ENCODE measurements around the gene SNX2.

SNX2 gene

GRCh38 chr5:122842016-122842580 is 67.2 kb downstream of the SNX2 start:
- no peak for TF ChIP-seq FOXM1 (IDR thresholded peaks at IDR 0.05; ENCODE audit: borderline replicate concordance)
- no peak for TF ChIP-seq ELF4 (IDR thresholded peaks at IDR 0.05)
- no peak for TF ChIP-seq L3MBTL2 (conservative IDR thresholded peaks at IDR 0.05)
- TF ChIP-seq CTBP1 (IDR thresholded peaks at IDR 0.05; ENCODE audit: borderline replicate concordance), result no peak
- no peak for TF ChIP-seq ARNT (IDR thresholded peaks at IDR 0.05)
- TF ChIP-seq FOXK2 (IDR thresholded peaks at IDR 0.05), result no peak
- no peak for TF ChIP-seq BHLHE40 (IDR thresholded peaks at IDR 0.05; ENCODE audit: borderline replicate concordance)
- TF ChIP-seq SUZ12 (IDR thresholded peaks at IDR 0.05), result no peak
- TF ChIP-seq HDGF (IDR thresholded peaks at IDR 0.05; ENCODE audit: borderline replicate concordance), result no peak
- no peak for TF ChIP-seq FOXA1 (IDR thresholded peaks at IDR 0.05)
- no peak for TF ChIP-seq SP1 (IDR thresholded peaks at IDR 0.05)
- no peak for TF ChIP-seq NFRKB (IDR thresholded peaks at IDR 0.05)
- no peak for TF ChIP-seq LEF1 (IDR thresholded peaks at IDR 0.05; ENCODE audit: borderline replicate concordance)
- TF ChIP-seq TARDBP (IDR thresholded peaks at IDR 0.05), result no peak
- no peak for TF ChIP-seq ZNF384 (IDR thresholded peaks at IDR 0.05)
- no peak for TF ChIP-seq PKNOX1 (IDR thresholded peaks at IDR 0.05)
- no peak for DNase-seq (ENCODE audit: extremely low spot score)
- ChIA-PET CTCF (no interaction called here), POLR2A (no interaction called here)

- ChIA-PET POLR2A (interaction anchor here (1.1 to 1.8 kb wide), 3 partner anchors 18 to 191 kb away, joined by 3 to 9 read pairs (median 9); partner anchors contain the start of gene SNX2), CTCF (interaction anchor here (0.6 kb wide), 1 partner anchor 72 kb away, joined by 3 read pairs; no protein-coding TSS in a partner anchor)
- no peak for DNase-seq (ENCODE audit: extremely low spot score)
Observed at GRCh38 chr5:122844136-122844909, 69.4 kb downstream of the SNX2 start.

GRCh38 chr5:122844910-122845228 is 70.0 kb downstream of the SNX2 start:
- POLR2A ChIA-PET, result interaction anchor here (0.7 to 1.8 kb wide), 4 partner anchors 12 to 191 kb away, joined by 3 to 9 read pairs (median 6); partner anchors contain the start of gene SNX2
- CTCF ChIA-PET, result interaction anchor here (0.6 kb wide), 1 partner anchor 71 kb away, joined by 3 read pairs; no protein-coding TSS in a partner anchor
- TF ChIP-seq LEF1 (IDR thresholded peaks at IDR 0.05; ENCODE audit: borderline replicate concordance) (no peak), ARNT (IDR thresholded peaks at IDR 0.05) (no peak), HDGF (IDR thresholded peaks at IDR 0.05; ENCODE audit: borderline replicate concordance) (no peak), FOXK2 (IDR thresholded peaks at IDR 0.05) (no peak), L3MBTL2 (conservative IDR thresholded peaks at IDR 0.05) (peak; percentile 58), FOXA1 (IDR thresholded peaks at IDR 0.05) (no peak)
- no peak for DNase-seq (ENCODE audit: extremely low spot score)

More at GRCh38 chr5:122844136-122844909, 69.4 kb downstream of the SNX2 start:
- TF ChIP-seq HDGF (IDR thresholded peaks at IDR 0.05; ENCODE audit: borderline replicate concordance) (no peak), CTBP1 (IDR thresholded peaks at IDR 0.05; ENCODE audit: borderline replicate concordance) (no peak), LEF1 (IDR thresholded peaks at IDR 0.05; ENCODE audit: borderline replicate concordance) (no peak), L3MBTL2 (conservative IDR thresholded peaks at IDR 0.05) (no peak), ARNT (IDR thresholded peaks at IDR 0.05) (no peak), SUZ12 (IDR thresholded peaks at IDR 0.05) (no peak), TARDBP (IDR thresholded peaks at IDR 0.05) (no peak), FOXM1 (IDR thresholded peaks at IDR 0.05; ENCODE audit: borderline replicate concordance) (no peak), SP1 (IDR thresholded peaks at IDR 0.05) (no peak), ELF4 (IDR thresholded peaks at IDR 0.05) (no peak), FOXK2 (IDR thresholded peaks at IDR 0.05) (no peak), FOXA1 (IDR thresholded peaks at IDR 0.05) (no peak)

- ChIA-PET POLR2A (interaction anchor here (0.7 to 1.8 kb wide), 4 partner anchors 11 to 190 kb away, joined by 3 to 9 read pairs (median 6); partner anchors contain the start of gene SNX2), CTCF (no interaction called here)
- TF ChIP-seq SP1 (IDR thresholded peaks at IDR 0.05) (no peak), ZNF384 (IDR thresholded peaks at IDR 0.05) (no peak), FOXM1 (IDR thresholded peaks at IDR 0.05; ENCODE audit: borderline replicate concordance) (0 out of 2 replicates have a peak, but pooled peaks have one; percentile 53), FOXK2 (IDR thresholded peaks at IDR 0.05) (no peak), ELF4 (IDR thresholded peaks at IDR 0.05) (no peak), PKNOX1 (IDR thresholded peaks at IDR 0.05) (no peak), ARNT (IDR thresholded peaks at IDR 0.05) (0 out of 2 replicates have a peak, but pooled peaks have one; percentile 37), CTBP1 (IDR thresholded peaks at IDR 0.05; ENCODE audit: borderline replicate concordance) (no peak), SUZ12 (IDR thresholded peaks at IDR 0.05) (no peak)
- peak; percentile 76 for DNase-seq (ENCODE audit: extremely low spot score)
Observed at GRCh38 chr5:122845229-122846050, 70.6 kb downstream of the SNX2 start, which contains the start of gene SNX24. SNX24 (plus strand) TSS chr5:122845613; CDS start chr5:122845634, 21 bp downstream.

- CTCF ChIA-PET, result interaction anchor here (0.6 kb wide), 2 partner anchors 33 to 237 kb away, joined by 3 to 6 read pairs; no protein-coding TSS in a partner anchor
- no peak for DNase-seq (ENCODE audit: extremely low spot score)
- POLR2A ChIA-PET, result interaction anchor here (0.6 kb wide), 1 partner anchor 52 kb away, joined by 3 read pairs; no protein-coding TSS in a partner anchor
- TF ChIP-seq SUZ12 (IDR thresholded peaks at IDR 0.05), result no peak
- TF ChIP-seq HDGF (IDR thresholded peaks at IDR 0.05; ENCODE audit: borderline replicate concordance), result no peak
- no peak for TF ChIP-seq ZNF384 (IDR thresholded peaks at IDR 0.05)
- no peak for TF ChIP-seq ARNT (IDR thresholded peaks at IDR 0.05)
- no peak for TF ChIP-seq SP1 (IDR thresholded peaks at IDR 0.05)
- no peak for TF ChIP-seq PKNOX1 (IDR thresholded peaks at IDR 0.05)
- TF ChIP-seq FOXA1 (IDR thresholded peaks at IDR 0.05), result no peak
- TF ChIP-seq BHLHE40 (IDR thresholded peaks at IDR 0.05; ENCODE audit: borderline replicate concordance), result no peak
Observed at GRCh38 chr5:122846051-122846550, 71.2 kb downstream of the SNX2 start.
